HFFc6 (cell line): ENCODE data around the gene CSNK2B. TPM values are rescaled to one million over a fixed set of nuclear protein-coding genes. Genes with fewer than 3 reads are reported as not detected.

Source experiments
- DNase-seq: peaks from one replicate; pipeline ENCODE4 v3.0.0-alpha.2; 2018
- H3K27ac Mint-ChIP-seq: 2 replicates; pipeline ENCODE4 v1.8.0; 2020; ENCODE audit warnings: mild to moderate bottlenecking, mixed read lengths
- H3K27me3 Mint-ChIP-seq: 2 replicates; pipeline ENCODE4 v1.8.0; 2021; ENCODE audit warnings: mild to moderate bottlenecking, moderate library complexity, mixed read lengths; ENCODE audit not compliant: insufficient read depth
- H3K36me3 Mint-ChIP-seq: 2 replicates; pipeline ENCODE4 v1.8.0; 2021; ENCODE audit warnings: low read depth, mixed read lengths
- H3K4me1 Mint-ChIP-seq: 2 replicates; pipeline ENCODE4 v1.8.0; 2020; ENCODE audit warnings: low read depth, mixed read lengths
- H3K4me3 Mint-ChIP-seq: 2 replicates; pipeline ENCODE4 v1.8.0; 2020; ENCODE audit warnings: mild to moderate bottlenecking, moderate library complexity, mixed read lengths
- H3K9me3 Mint-ChIP-seq: 2 replicates; pipeline ENCODE4 v1.8.0; 2020; ENCODE audit warnings: mild to moderate bottlenecking, mixed read lengths
- CTCF ChIP-seq: fragments of 200-600 bp; sonication (generic); IDR thresholded peaks from 2 replicates; pipeline ENCODE4 v1.5.0; 2021; ENCODE audit warnings: antibody characterized with exemption, mild to moderate bottlenecking
- total RNA-seq, 6 experiments: library from RNA; stranded (reverse); fragmentation: NEBNext Ultra II Directional; extraction: Animal tissue kit (Norgen Biotek cat#: 25700); gene quantifications; 2 replicates in 1 of 6; 3 replicates in 5 of 6; pipeline ENCODE4 v1.2.3, GENCODE V29; 2021

CSNK2B gene
- total RNA-seq, 6 experiments from 2014 or later = 200 to 255 (median 225) TPM

DNA sequence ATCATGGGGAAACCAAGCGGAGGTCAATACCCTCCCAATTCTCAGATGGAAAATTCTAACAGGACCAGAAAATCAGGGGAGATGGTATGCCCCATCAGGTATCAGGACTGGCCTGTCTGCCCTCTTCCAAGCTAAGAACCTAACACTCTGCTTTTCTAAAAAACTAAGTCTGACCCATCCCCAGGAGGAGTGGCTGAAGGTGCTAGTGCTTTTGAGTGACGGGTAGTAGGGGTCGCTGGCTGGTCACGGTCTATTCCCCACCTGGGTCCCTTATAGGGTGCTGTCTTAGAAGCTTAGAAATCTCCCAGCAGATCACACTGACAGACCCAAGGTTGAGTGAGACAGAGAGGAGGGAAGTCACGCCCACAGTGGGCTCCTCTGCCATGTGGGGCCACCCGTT, 27.7 kb downstream of the CSNK2B start:
- no peak for TF ChIP-seq CTCF
- H3K9me3 Mint-ChIP-seq = no peaks in the 10 kb centered on the region
- no peak overlapping the region for H3K4me3 Mint-ChIP-seq
- no peaks in the 10 kb centered on the region; the same call in 1 of the 2 replicates for H3K36me3 Mint-ChIP-seq
- H3K27ac Mint-ChIP-seq = no peak overlapping the region
- no peak for DNase-seq
- no peaks in the 10 kb centered on the region for H3K27me3 Mint-ChIP-seq
- H3K4me1 Mint-ChIP-seq = peaks cover 11% of the 10 kb centered on the region

GRCh38 chr6:31697555-31697954, 31.7 kb downstream of the CSNK2B start:
- H3K4me3 Mint-ChIP-seq = no peak overlapping the region
- DNase-seq = no peak
- no peak for TF ChIP-seq CTCF
- H3K4me1 Mint-ChIP-seq = peaks cover 27% of the 10 kb centered on the region
- no peaks in the 10 kb centered on the region for H3K9me3 Mint-ChIP-seq
- no peaks in the 10 kb centered on the region; the same call in 1 of the 2 replicates for H3K27me3 Mint-ChIP-seq
- H3K36me3 Mint-ChIP-seq = no peaks in the 10 kb centered on the region
- peak overlapping the region; percentile 40 for H3K27ac Mint-ChIP-seq

- H3K27ac Mint-ChIP-seq = no peak overlapping the region; the same call in 1 of the 2 replicates
- no peaks in the 10 kb centered on the region; the same call in 1 of the 2 replicates for H3K27me3 Mint-ChIP-seq
- H3K4me3 Mint-ChIP-seq = peak overlapping the region; percentile 93
- H3K4me1 Mint-ChIP-seq = peaks cover 33% of the 10 kb centered on the region
- H3K9me3 Mint-ChIP-seq = no peaks in the 10 kb centered on the region
- no peaks in the 10 kb centered on the region for H3K36me3 Mint-ChIP-seq
- no peak for DNase-seq
- no peak for TF ChIP-seq CTCF
Observed at GRCh38 chr6:31700740-31701401, 35.0 kb downstream of the CSNK2B start.

DNA sequence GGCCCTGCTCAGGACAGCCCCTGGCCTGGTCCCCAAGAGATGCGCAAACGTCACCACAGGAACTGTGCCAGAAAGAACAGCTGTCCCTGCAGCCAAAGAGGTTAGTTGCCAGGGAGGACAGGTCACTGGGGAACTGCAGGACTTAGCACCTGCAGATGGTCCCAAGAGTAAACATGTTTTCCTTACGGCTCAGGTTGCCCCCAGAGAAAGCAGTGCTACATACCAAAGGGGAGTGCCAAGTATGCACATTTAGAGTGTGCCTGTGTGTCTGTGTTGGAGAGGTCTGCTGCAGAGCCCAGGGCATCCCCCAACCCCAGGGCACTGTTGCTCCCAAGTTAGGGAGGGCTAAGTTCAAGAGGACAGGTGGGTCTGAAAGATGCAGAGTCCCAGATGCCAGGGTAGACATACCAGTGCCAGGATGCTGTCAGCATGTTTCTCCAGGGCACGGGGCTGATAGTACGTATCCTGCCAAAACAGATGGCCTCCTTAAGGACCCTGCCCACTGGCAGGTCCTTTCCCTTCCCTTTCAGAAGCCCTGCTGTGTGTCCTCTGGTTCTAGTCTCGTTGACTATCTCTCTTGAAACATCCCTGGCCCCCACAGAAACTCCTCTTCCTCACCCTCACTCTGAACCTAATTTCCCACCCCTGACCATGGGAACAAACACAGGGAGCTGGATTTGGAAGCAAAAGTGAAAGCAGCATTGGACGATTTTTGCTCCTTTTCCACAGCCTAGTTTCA, 36.0 kb downstream of the CSNK2B start:
- no peak for TF ChIP-seq CTCF
- peak overlapping the region; percentile 93 for H3K4me3 Mint-ChIP-seq

DNA sequence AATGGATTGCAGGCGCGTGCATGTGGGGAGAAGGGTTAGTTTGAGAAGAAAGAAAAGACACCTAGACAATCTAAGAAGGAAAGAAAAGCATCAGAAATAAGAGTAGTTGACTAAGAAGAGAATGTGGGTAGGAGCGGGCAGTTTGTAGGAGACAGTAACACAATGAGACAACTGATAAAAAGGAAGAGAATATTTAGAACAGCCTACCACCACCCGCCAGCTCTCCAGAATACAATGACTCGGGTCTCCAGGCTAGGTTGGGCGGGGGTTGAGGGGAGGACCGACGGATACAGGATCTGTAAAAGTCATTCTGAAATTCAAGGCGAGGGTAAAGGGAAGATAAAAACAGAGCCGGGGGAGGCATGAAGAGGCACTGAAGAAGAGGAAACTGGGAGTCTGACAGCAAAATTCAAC, 36.5 kb downstream of the CSNK2B start:
- no peak for TF ChIP-seq CTCF
- no peak for DNase-seq
- Mint-ChIP-seq H3K4me1 (peaks cover 30% of the 10 kb centered on the region), H3K36me3 (no peaks in the 10 kb centered on the region), H3K9me3 (no peaks in the 10 kb centered on the region), H3K4me3 (peak overlapping the region; percentile 93), H3K27ac (peak overlapping the region; percentile 97), H3K27me3 (no peaks in the 10 kb centered on the region; the same call in none of the 2 replicates)

More for the DNA sequence above, 36.0 kb downstream of the CSNK2B start:
- no peak for DNase-seq
- no peaks in the 10 kb centered on the region for H3K36me3 Mint-ChIP-seq
- no peaks in the 10 kb centered on the region; the same call in 1 of the 2 replicates for H3K27me3 Mint-ChIP-seq
- peak overlapping the region; percentile 97 for H3K27ac Mint-ChIP-seq
- H3K4me1 Mint-ChIP-seq = peaks cover 33% of the 10 kb centered on the region
- no peaks in the 10 kb centered on the region for H3K9me3 Mint-ChIP-seq
